WTC11 (cell line): ENCODE results near the gene TNNI2. TPM values are rescaled to one million over a fixed set of nuclear protein-coding genes. Genes with fewer than 3 reads are reported as not detected.

Source experiments
- ATAC-seq: fragments of 200-7000 bp; cut with Tn5 transposase; 2 replicates; pipeline ENCODE4 v1.10.0; 2021; ENCODE audit warnings: mild to moderate bottlenecking, moderate library complexity
- CTCF ChIA-PET: fragments of 300-600 bp; sonication (Branson Sonifier 250); formaldehyde crosslinking; loops from one replicate; lab custom pipeline; 2021; ENCODE audit warnings: antibody characterized with exemption; lab: Charles Lee
- POLR2A ChIA-PET: fragments of 350-600 bp; sonication (Branson Sonifier 250); formaldehyde crosslinking; loops from one replicate; lab custom pipeline; 2021; ENCODE audit warnings: antibody characterized with exemption; lab: Charles Lee
- DNase-seq: peaks from one replicate; pipeline ENCODE4 v3.0.0; 2021; ENCODE audit warnings: low spot score
- H3K27ac Mint-ChIP-seq: 2 replicates; pipeline ENCODE4 v1.8.0; 2021; ENCODE audit warnings: mixed read lengths
- H3K27me3 Mint-ChIP-seq: 2 replicates; pipeline ENCODE4 v1.8.0; 2021; ENCODE audit warnings: low read depth, mild to moderate bottlenecking, moderate library complexity, mixed read lengths
- H3K36me3 Mint-ChIP-seq: 2 replicates; pipeline ENCODE4 v1.8.0; 2021; ENCODE audit warnings: mixed read lengths
- H3K4me1 Mint-ChIP-seq: 2 replicates; pipeline ENCODE4 v1.8.0; 2022; ENCODE audit warnings: mixed read lengths
- H3K4me3 Mint-ChIP-seq: 2 replicates; pipeline ENCODE4 v1.8.0; 2021; ENCODE audit warnings: mild to moderate bottlenecking, moderate library complexity, mixed read lengths
- H3K9me3 Mint-ChIP-seq: 2 replicates; pipeline ENCODE4 v1.8.0; 2021; ENCODE audit warnings: mixed read lengths
- ATF3 ChIP-seq: sonication (generic); formaldehyde crosslinking; conservative IDR thresholded peaks from 2 replicates; pipeline ENCODE4 v1.8.1; 2022; ENCODE audit warnings: mild to moderate bottlenecking, missing genetic modification reagents
- FOXP1 ChIP-seq: sonication (generic); formaldehyde crosslinking; IDR thresholded peaks from 2 replicates; pipeline ENCODE4 v1.8.0; 2022; ENCODE audit warnings: missing genetic modification reagents, mild to moderate bottlenecking, moderate library complexity, borderline replicate concordance
- HMGA2 ChIP-seq: fragments of 250-450 bp; sonication (Bioruptor Pico); IDR thresholded peaks from 2 replicates; pipeline ENCODE4 v1.4.0; 2021; ENCODE audit warnings: mild to moderate bottlenecking, moderate library complexity
- HMGXB4 ChIP-seq: sonication (generic); formaldehyde crosslinking; IDR thresholded peaks from 2 replicates; pipeline ENCODE4 v1.8.1; 2023; ENCODE audit warnings: mild to moderate bottlenecking, moderate library complexity, missing genetic modification reagents
- NR2C2 ChIP-seq: sonication (generic); formaldehyde crosslinking; IDR thresholded peaks from 2 replicates; pipeline ENCODE4 v1.8.0; 2022; ENCODE audit warnings: mild to moderate bottlenecking, missing genetic modification reagents
- PRRX2 ChIP-seq: fragments of 250-450 bp; sonication (Bioruptor Pico); IDR thresholded peaks from 2 replicates; pipeline ENCODE4 v1.8.0; 2021; ENCODE audit warnings: mild to moderate bottlenecking
- SMAD3 ChIP-seq: sonication (generic); formaldehyde crosslinking; IDR thresholded peaks from 2 replicates; pipeline ENCODE4 v1.8.0; 2022; ENCODE audit warnings: missing genetic modification reagents, mild to moderate bottlenecking, borderline replicate concordance
- STAT6 ChIP-seq: sonication (generic); formaldehyde crosslinking; conservative IDR thresholded peaks from 2 replicates; pipeline ENCODE4 v1.8.1; 2023; ENCODE audit warnings: mild to moderate bottlenecking, low read depth, missing genetic modification reagents, moderate library complexity
- TEAD4 ChIP-seq: sonication (generic); formaldehyde crosslinking; IDR thresholded peaks from 2 replicates; pipeline ENCODE4 v1.8.0; 2022; ENCODE audit warnings: mild to moderate bottlenecking, missing genetic modification reagents
- USF1 ChIP-seq: sonication (generic); formaldehyde crosslinking; IDR thresholded peaks from 2 replicates; pipeline ENCODE4 v1.8.0; 2022; ENCODE audit warnings: mild to moderate bottlenecking, missing genetic modification reagents
- ZBTB43 ChIP-seq: sonication (generic); formaldehyde crosslinking; IDR thresholded peaks from 2 replicates; pipeline ENCODE4 v1.8.1; 2023; ENCODE audit warnings: mild to moderate bottlenecking, missing genetic modification reagents
- ZNF138 ChIP-seq: sonication (generic); formaldehyde crosslinking; conservative IDR thresholded peaks from 2 replicates; pipeline ENCODE4 v1.8.1; 2022; ENCODE audit warnings: mild to moderate bottlenecking, moderate library complexity, missing genetic modification reagents
- ZNF317 ChIP-seq: sonication (generic); formaldehyde crosslinking; IDR thresholded peaks from 2 replicates; pipeline ENCODE4 v1.8.1; 2023; ENCODE audit warnings: low read depth, mild to moderate bottlenecking, moderate library complexity, missing genetic modification reagents, borderline replicate concordance
- ZNF416 ChIP-seq: fragments of 250-450 bp; sonication (Bioruptor Pico); IDR thresholded peaks from 2 replicates; pipeline ENCODE4 v1.9.0; 2021; ENCODE audit warnings: mild to moderate bottlenecking, inconsistent platforms
- total RNA-seq: library from RNA; stranded (reverse); gene quantifications from 3 replicates; pipeline ENCODE4 v1.2.3, GENCODE V29; 2021

The TNNI2 gene
- total RNA-seq, 1 experiment from 2014 or later = not detected

- ChIA-PET POLR2A (no interaction called here), CTCF (interaction anchor here (0.9 to 6.0 kb wide), 3 partner anchors 54 to 272 kb away, joined by 3 to 69 read pairs (median 3); no protein-coding TSS in a partner anchor)
- TF ChIP-seq ATF3 (CRISPR knock-in tag) = no peak
- no peak for TF ChIP-seq NR2C2 (CRISPR knock-in tag)
- TF ChIP-seq ZNF416 = no peak
- no peak for TF ChIP-seq TEAD4 (CRISPR knock-in tag)
- TF ChIP-seq USF1 (CRISPR knock-in tag) = no peak
- no peak for TF ChIP-seq ZNF317 (CRISPR knock-in tag)
- TF ChIP-seq ZBTB43 (CRISPR knock-in tag) = no peak
- no peak for TF ChIP-seq HMGXB4 (CRISPR knock-in tag)
- no peak for TF ChIP-seq ZNF138 (CRISPR knock-in tag)
- TF ChIP-seq STAT6 (CRISPR knock-in tag) = no peak
- TF ChIP-seq FOXP1 (CRISPR knock-in tag) = no peak
- TF ChIP-seq PRRX2 = no peak
- TF ChIP-seq SMAD3 (CRISPR knock-in tag) = no peak
- H3K9me3 Mint-ChIP-seq = no peaks in the 10 kb centered on the region
- no peak overlapping the region for H3K27ac Mint-ChIP-seq
- ATAC-seq (no peak), DNase-seq (no peak)
- H3K27me3 Mint-ChIP-seq = no peaks in the 10 kb centered on the region; the same call in 1 of the 2 replicates
- H3K4me3 Mint-ChIP-seq = no peak overlapping the region
- H3K36me3 Mint-ChIP-seq = no peaks in the 10 kb centered on the region
- 0 out of 2 replicates have a peak, but pooled peaks cover 3% of the 10 kb centered on the region for H3K4me1 Mint-ChIP-seq
These were observed 40.7 kb downstream of the TNNI2 start for GRCh38 chr11:1879342-1879940.

- H3K4me1 Mint-ChIP-seq = 0 out of 2 replicates have a peak, but pooled peaks cover 3% of the 10 kb centered on the region
- TF ChIP-seq ZNF317 (CRISPR knock-in tag) (no peak), ATF3 (CRISPR knock-in tag) (no peak), HMGA2 (no peak)
- ChIA-PET CTCF (interaction anchor here (1.1 to 6.0 kb wide), 3 partner anchors 119 to 277 kb away, joined by 3 to 69 read pairs (median 3); no protein-coding TSS in a partner anchor), POLR2A (no interaction called here)
- no peak overlapping the region for H3K27ac Mint-ChIP-seq
- H3K4me3 Mint-ChIP-seq = no peak overlapping the region
- H3K9me3 Mint-ChIP-seq = no peaks in the 10 kb centered on the region
- ATAC-seq (no peak), DNase-seq (no peak)
- no peaks in the 10 kb centered on the region; the same call in 1 of the 2 replicates for H3K27me3 Mint-ChIP-seq
- H3K36me3 Mint-ChIP-seq = no peaks in the 10 kb centered on the region
These were observed 41.4 kb downstream of the TNNI2 start for GRCh38 chr11:1879941-1880720.
